Stimulated activated effector memory CD8-positive, alpha-beta T cell treated with anti-CD3 and anti-CD28 coated beads, Interleukin-12 subunit alpha, Interleukin-12 subunit beta, amount 100 ng/mL, for 72 hours (primary cell): ENCODE measurements around the gene KCTD16.

ENCODE experiments used
- ATAC-seq: fragments of 150-1000 bp; cut with Tn5 transposase; 2 replicates; pipeline ENCODE4 v1.10.0; 2021
- DNase-seq, 2 donors: peaks; one replicate each; pipeline ENCODE4 v3.0.0; 2021 to 2022; ENCODE audit warnings: low spot score in 2 of 2
- H3K27ac Mint-ChIP-seq: one replicate; pipeline ENCODE4 v1.8.0; 2022; ENCODE audit warnings: mild to moderate bottlenecking, mixed read lengths
- H3K36me3 Mint-ChIP-seq: one replicate; pipeline ENCODE4 v1.8.0; 2022; ENCODE audit warnings: mild to moderate bottlenecking, mixed read lengths
- H3K4me1 Mint-ChIP-seq: one replicate; pipeline ENCODE4 v1.8.0; 2022; ENCODE audit warnings: mixed read lengths
- H3K4me3 Mint-ChIP-seq: one replicate; pipeline ENCODE4 v1.8.0; 2022; ENCODE audit warnings: mild to moderate bottlenecking, mixed read lengths
- H3K9me3 Mint-ChIP-seq: one replicate; pipeline ENCODE4 v1.8.0; 2022; ENCODE audit warnings: mixed read lengths

KCTD16 gene

GRCh38 chr5:144142824-144143162, 27.9 kb upstream of the KCTD16 start:
- Mint-ChIP-seq H3K4me1 (peaks cover 8% of the 10 kb centered on the region), H3K9me3 (no peaks in the 10 kb centered on the region), H3K4me3 (no peak overlapping the region), H3K27ac (peak overlapping the region; percentile 35), H3K36me3 (no peaks in the 10 kb centered on the region)
- no peak for DNase-seq
- ATAC-seq = no peak

- ATAC-seq (no peak), DNase-seq (no peak)
- H3K27ac Mint-ChIP-seq = no peak overlapping the region
- H3K36me3 Mint-ChIP-seq = no peaks in the 10 kb centered on the region
- H3K9me3 Mint-ChIP-seq = no peaks in the 10 kb centered on the region
- H3K4me1 Mint-ChIP-seq = peaks cover 8% of the 10 kb centered on the region
- no peak overlapping the region for H3K4me3 Mint-ChIP-seq
Observed at GRCh38 chr5:144143625-144144024, 27.0 kb upstream of the KCTD16 start.

- H3K9me3 Mint-ChIP-seq = no peaks in the 10 kb centered on the region
- no peak for ATAC-seq
- no peak for DNase-seq
Observed at GRCh38 chr5:144144956-144145751, 25.5 kb upstream of the KCTD16 start.

GRCh38 chr5:144151026-144151425, 19.6 kb upstream of the KCTD16 start:
- H3K36me3 Mint-ChIP-seq = no peaks in the 10 kb centered on the region
- H3K4me3 Mint-ChIP-seq = no peak overlapping the region
- H3K27ac Mint-ChIP-seq = no peak overlapping the region
- H3K4me1 Mint-ChIP-seq = no peaks in the 10 kb centered on the region
- ATAC-seq = no peak
- no peaks in the 10 kb centered on the region for H3K9me3 Mint-ChIP-seq
- DNase-seq = no peak

More at GRCh38 chr5:144144956-144145751, 25.5 kb upstream of the KCTD16 start:
- H3K4me3 Mint-ChIP-seq = no peak overlapping the region
- peaks cover 8% of the 10 kb centered on the region for H3K4me1 Mint-ChIP-seq
- no peaks in the 10 kb centered on the region for H3K36me3 Mint-ChIP-seq
- H3K27ac Mint-ChIP-seq = no peak overlapping the region

GRCh38 chr5:144156767-144157171, 13.9 kb upstream of the KCTD16 start:
- no peaks in the 10 kb centered on the region for H3K9me3 Mint-ChIP-seq
- no peak for DNase-seq
- ATAC-seq = peak; percentile 43
- H3K4me3 Mint-ChIP-seq = no peak overlapping the region
- peaks cover 41% of the 10 kb centered on the region for H3K36me3 Mint-ChIP-seq
- no peak overlapping the region for H3K27ac Mint-ChIP-seq
- no peaks in the 10 kb centered on the region for H3K4me1 Mint-ChIP-seq

- Mint-ChIP-seq H3K27ac (no peak overlapping the region), H3K4me1 (no peaks in the 10 kb centered on the region), H3K36me3 (peaks cover 99% of the 10 kb centered on the region), H3K4me3 (no peak overlapping the region), H3K9me3 (no peaks in the 10 kb centered on the region)
- no peak for ATAC-seq
- DNase-seq = no peak
Observed at GRCh38 chr5:144162686-144163085, 8.0 kb upstream of the KCTD16 start.

- Mint-ChIP-seq H3K27ac (peak overlapping the region; percentile 32), H3K4me3 (no peak overlapping the region), H3K4me1 (peaks cover 28% of the 10 kb centered on the region), H3K36me3 (peaks cover 95% of the 10 kb centered on the region), H3K9me3 (no peaks in the 10 kb centered on the region)
- DNase-seq = no peak
- no peak for ATAC-seq
Observed at GRCh38 chr5:144166696-144167095, 4.0 kb upstream of the KCTD16 start.

GRCh38 chr5:144167998-144168397, 2.7 kb upstream of the KCTD16 start:
- Mint-ChIP-seq H3K27ac (no peak overlapping the region), H3K4me3 (peak overlapping the region; percentile 87), H3K36me3 (peaks cover 82% of the 10 kb centered on the region), H3K4me1 (peaks cover 28% of the 10 kb centered on the region), H3K9me3 (no peaks in the 10 kb centered on the region)
- ATAC-seq (no peak), DNase-seq (no peak)

- no peak for DNase-seq
- H3K4me1 Mint-ChIP-seq = peaks cover 28% of the 10 kb centered on the region
- H3K27ac Mint-ChIP-seq = peak overlapping the region; percentile 96
- ATAC-seq = no peak
- peak overlapping the region; percentile 87 for H3K4me3 Mint-ChIP-seq
- no peaks in the 10 kb centered on the region for H3K9me3 Mint-ChIP-seq
- peaks cover 63% of the 10 kb centered on the region for H3K36me3 Mint-ChIP-seq
Observed at GRCh38 chr5:144169904-144170275, 783 bp upstream of the KCTD16 start.

GRCh38 chr5:144173766-144174165, 3.1 kb downstream of the KCTD16 start:
- Mint-ChIP-seq H3K27ac (no peak overlapping the region), H3K36me3 (peaks cover 26% of the 10 kb centered on the region), H3K9me3 (no peaks in the 10 kb centered on the region), H3K4me3 (no peak overlapping the region), H3K4me1 (peaks cover 27% of the 10 kb centered on the region)
- no peak for ATAC-seq
- no peak for DNase-seq

GRCh38 chr5:144177548-144177947, 6.9 kb downstream of the KCTD16 start:
- no peak overlapping the region for H3K4me3 Mint-ChIP-seq
- H3K27ac Mint-ChIP-seq = no peak overlapping the region
- DNase-seq (no peak), ATAC-seq (peak; percentile 68)
- peaks cover 6% of the 10 kb centered on the region for H3K36me3 Mint-ChIP-seq
- H3K9me3 Mint-ChIP-seq = no peaks in the 10 kb centered on the region
- peaks cover 9% of the 10 kb centered on the region for H3K4me1 Mint-ChIP-seq

GRCh38 chr5:144179226-144179625, 8.6 kb downstream of the KCTD16 start:
- DNase-seq (no peak), ATAC-seq (peak; percentile 44)
- no peak overlapping the region for H3K27ac Mint-ChIP-seq
- H3K4me1 Mint-ChIP-seq = peaks cover 9% of the 10 kb centered on the region
- no peak overlapping the region for H3K4me3 Mint-ChIP-seq
- H3K9me3 Mint-ChIP-seq = no peaks in the 10 kb centered on the region
- peaks cover 6% of the 10 kb centered on the region for H3K36me3 Mint-ChIP-seq

- H3K4me1 Mint-ChIP-seq = no peaks in the 10 kb centered on the region
- DNase-seq (no peak), ATAC-seq (no peak)
- H3K9me3 Mint-ChIP-seq = no peaks in the 10 kb centered on the region
- H3K36me3 Mint-ChIP-seq = peaks cover 6% of the 10 kb centered on the region
- H3K27ac Mint-ChIP-seq = no peak overlapping the region
- no peak overlapping the region for H3K4me3 Mint-ChIP-seq
Observed at GRCh38 chr5:144183254-144183889, 12.7 kb downstream of the KCTD16 start.

- Mint-ChIP-seq H3K27ac (no peak overlapping the region), H3K9me3 (no peaks in the 10 kb centered on the region), H3K4me3 (no peak overlapping the region), H3K4me1 (no peaks in the 10 kb centered on the region), H3K36me3 (peaks cover 15% of the 10 kb centered on the region)
- DNase-seq (peak; percentile 40 to 70), ATAC-seq (peak; percentile 63)
Observed at GRCh38 chr5:144187699-144188294, 17.1 kb downstream of the KCTD16 start.

- Mint-ChIP-seq H3K4me1 (no peaks in the 10 kb centered on the region), H3K27ac (no peak overlapping the region), H3K36me3 (peaks cover 15% of the 10 kb centered on the region), H3K9me3 (no peaks in the 10 kb centered on the region), H3K4me3 (no peak overlapping the region)
- peak; percentile 51 to 85 for DNase-seq
- ATAC-seq = peak; percentile 91
Observed at GRCh38 chr5:144189800-144190429, 19.2 kb downstream of the KCTD16 start.
